Stimulated activated naive CD8-positive, alpha-beta T cell treated with anti-CD3 and anti-CD28 coated beads, Interleukin-15, amount 100 ng/mL, for 72 hours (primary cell): ENCODE measurements around the gene SLC13A3.

Source experiments
- ATAC-seq: fragments of 150-1000 bp; cut with Tn5 transposase; 2 replicates; pipeline ENCODE4 v1.10.0; 2021; ENCODE audit warnings: mild to moderate bottlenecking, moderate library complexity
- DNase-seq, 2 donors: peaks; one replicate each; pipeline ENCODE4 v3.0.0; 2021 to 2022
- H3K27ac Mint-ChIP-seq, 2 donors: one replicate each; pipeline ENCODE4 v1.8.0; 2022; ENCODE audit warnings: mild to moderate bottlenecking in 2 of 2, mixed read lengths in 2 of 2, moderate library complexity in 2 of 2
- H3K27me3 Mint-ChIP-seq: one replicate; pipeline ENCODE4 v1.8.0; 2022; ENCODE audit warnings: mixed read lengths
- H3K4me1 Mint-ChIP-seq: one replicate; pipeline ENCODE4 v1.8.0; 2022; ENCODE audit warnings: mild to moderate bottlenecking, mixed read lengths
- H3K4me3 Mint-ChIP-seq, 2 donors: one replicate each; pipeline ENCODE4 v1.8.0; 2022; ENCODE audit warnings: mild to moderate bottlenecking in 2 of 2, mixed read lengths in 2 of 2, moderate library complexity in 1 of 2
- H3K9me3 Mint-ChIP-seq, 2 donors: one replicate each; pipeline ENCODE4 v1.8.0; 2022; ENCODE audit warnings: mixed read lengths in 2 of 2

The SLC13A3 gene

GRCh38 chr20:46636514-46636913 lies 14.7 kb downstream of the SLC13A3 start:
- Mint-ChIP-seq H3K9me3 (no peaks in the 10 kb centered on the region), H3K27me3 (peaks cover 28% of the 10 kb centered on the region), H3K4me3 (no peak overlapping the region), H3K4me1 (no peaks in the 10 kb centered on the region), H3K27ac (no peak overlapping the region)
- no peak for DNase-seq
- no peak for ATAC-seq

DNA sequence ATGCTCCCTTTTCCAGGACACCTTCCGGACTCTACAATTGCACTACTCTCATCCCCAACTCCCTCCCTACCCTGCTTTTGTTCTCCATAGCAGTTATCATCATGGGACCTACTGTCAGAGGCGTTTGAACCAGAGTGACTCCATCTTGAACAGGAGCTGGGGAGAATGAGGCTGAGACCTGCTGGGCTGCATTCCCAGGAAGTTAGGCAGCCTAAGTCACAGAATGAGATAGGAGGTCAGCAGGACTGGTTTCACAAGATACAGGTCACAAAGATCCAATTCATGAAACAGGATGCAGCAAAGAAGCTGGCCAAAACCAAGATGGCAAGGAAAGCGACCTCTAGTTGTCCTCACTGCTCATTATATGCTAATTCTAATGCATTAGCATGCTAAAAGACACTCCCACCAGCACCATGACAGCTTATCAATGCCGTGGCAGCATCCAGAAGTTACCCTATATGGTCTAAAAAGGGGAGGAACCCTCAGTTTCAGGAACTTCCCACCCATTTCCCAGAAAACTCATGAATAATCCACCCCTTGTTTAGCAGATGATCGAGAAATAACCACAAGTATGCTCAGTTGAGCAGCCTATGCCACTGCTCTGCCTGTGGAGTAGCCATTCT lies 15.6 kb downstream of the SLC13A3 start:
- H3K4me3 Mint-ChIP-seq, result no peak overlapping the region
- peaks cover 29% of the 10 kb centered on the region for H3K27me3 Mint-ChIP-seq
- no peak for ATAC-seq
- H3K9me3 Mint-ChIP-seq, result no peaks in the 10 kb centered on the region
- H3K4me1 Mint-ChIP-seq, result no peaks in the 10 kb centered on the region
- H3K27ac Mint-ChIP-seq, result no peak overlapping the region
- DNase-seq, result no peak

DNA sequence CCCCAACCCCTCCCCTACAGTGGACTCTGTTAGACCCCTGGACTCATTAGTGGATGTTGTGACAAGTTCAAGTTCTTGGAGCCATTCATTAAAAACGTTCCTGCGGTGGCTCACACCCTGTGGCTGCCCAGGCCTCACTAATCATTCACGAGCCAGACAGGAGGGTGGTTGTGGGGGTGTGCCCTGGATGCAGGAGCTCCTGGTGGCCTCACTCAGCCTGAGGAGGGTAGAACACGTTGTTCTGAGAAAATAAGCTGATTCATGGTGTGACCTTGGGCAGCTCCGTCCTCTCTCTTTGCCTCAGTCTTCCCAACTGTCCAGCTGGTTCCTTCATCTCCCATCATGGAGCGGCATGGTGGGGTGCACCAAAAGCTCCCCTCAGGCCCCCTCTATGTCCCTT lies 16.7 kb downstream of the SLC13A3 start:
- no peak overlapping the region for H3K4me3 Mint-ChIP-seq
- no peak for ATAC-seq
- DNase-seq, result no peak
- H3K27ac Mint-ChIP-seq, result no peak overlapping the region
- H3K27me3 Mint-ChIP-seq, result peaks cover 32% of the 10 kb centered on the region
- no peaks in the 10 kb centered on the region for H3K9me3 Mint-ChIP-seq
- no peaks in the 10 kb centered on the region for H3K4me1 Mint-ChIP-seq

DNA sequence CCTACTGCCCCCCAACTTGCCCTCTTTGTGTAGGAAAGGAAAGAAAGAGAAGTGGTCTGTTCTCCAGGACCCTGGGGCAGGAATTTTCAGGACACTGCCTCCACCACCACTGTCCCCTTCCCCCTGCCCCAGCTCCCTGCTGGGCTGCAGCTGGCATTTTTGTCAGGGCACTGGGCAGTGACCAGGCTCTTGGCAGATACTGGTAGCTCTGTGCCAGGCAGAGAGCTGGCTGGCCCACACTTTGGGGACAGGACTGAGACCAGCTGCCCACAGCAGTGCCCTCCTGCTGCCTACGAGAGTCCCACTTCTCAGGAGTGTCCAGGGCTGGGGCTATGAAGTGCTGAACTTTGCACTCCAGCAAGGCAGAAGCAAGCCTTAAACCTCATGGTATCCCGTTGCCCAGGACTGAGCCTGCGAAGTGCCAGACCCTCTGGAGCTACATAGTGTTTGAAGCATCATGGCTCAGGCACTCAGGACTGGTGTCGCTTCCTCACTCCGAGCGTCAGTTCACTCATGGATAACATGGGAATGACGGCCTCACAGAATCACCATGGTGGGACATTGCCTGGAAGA lies 19.3 kb downstream of the SLC13A3 start:
- no peaks in the 10 kb centered on the region for H3K9me3 Mint-ChIP-seq
- no peak for ATAC-seq

GRCh38 chr20:46631212-46631869 lies 19.9 kb downstream of the SLC13A3 start:
- ATAC-seq (peak; percentile 54), DNase-seq (no peak)
- peaks cover 27% of the 10 kb centered on the region for H3K27me3 Mint-ChIP-seq
- H3K4me1 Mint-ChIP-seq, result no peaks in the 10 kb centered on the region
- H3K4me3 Mint-ChIP-seq, result no peak overlapping the region
- no peaks in the 10 kb centered on the region for H3K9me3 Mint-ChIP-seq
- H3K27ac Mint-ChIP-seq, result no peak overlapping the region

More for the DNA sequence above, 19.3 kb downstream of the SLC13A3 start:
- Mint-ChIP-seq H3K27me3 (peaks cover 21% of the 10 kb centered on the region), H3K27ac (no peak overlapping the region), H3K4me1 (no peaks in the 10 kb centered on the region), H3K4me3 (no peak overlapping the region)
- DNase-seq, result no peak

GRCh38 chr20:46630306-46630705 lies 21.0 kb downstream of the SLC13A3 start:
- ATAC-seq (no peak), DNase-seq (no peak)
- H3K4me3 Mint-ChIP-seq, result no peak overlapping the region
- no peaks in the 10 kb centered on the region for H3K9me3 Mint-ChIP-seq
- H3K4me1 Mint-ChIP-seq, result no peaks in the 10 kb centered on the region
- H3K27me3 Mint-ChIP-seq, result peaks cover 37% of the 10 kb centered on the region
- no peak overlapping the region for H3K27ac Mint-ChIP-seq

GRCh38 chr20:46629341-46629740 lies 21.9 kb downstream of the SLC13A3 start:
- Mint-ChIP-seq H3K4me3 (no peak overlapping the region), H3K27ac (no peak overlapping the region), H3K27me3 (peaks cover 36% of the 10 kb centered on the region), H3K9me3 (peaks cover under 1 to 2% of the 10 kb centered on the region in 2 donors), H3K4me1 (no peaks in the 10 kb centered on the region)
- ATAC-seq (no peak), DNase-seq (no peak)

GRCh38 chr20:46627234-46627633 lies 24.0 kb downstream of the SLC13A3 start:
- no peak overlapping the region for H3K4me3 Mint-ChIP-seq
- ATAC-seq (no peak), DNase-seq (no peak)
- H3K27ac Mint-ChIP-seq, result no peak overlapping the region
- H3K4me1 Mint-ChIP-seq, result no peaks in the 10 kb centered on the region
- H3K27me3 Mint-ChIP-seq, result peaks cover 44% of the 10 kb centered on the region
- peaks cover 7 to 10% of the 10 kb centered on the region in 2 donors for H3K9me3 Mint-ChIP-seq

GRCh38 chr20:46626758-46627157 lies 24.5 kb downstream of the SLC13A3 start:
- Mint-ChIP-seq H3K27ac (no peak overlapping the region), H3K9me3 (peaks cover 7 to 10% of the 10 kb centered on the region in 2 donors), H3K27me3 (peaks cover 48% of the 10 kb centered on the region), H3K4me3 (no peak overlapping the region), H3K4me1 (no peaks in the 10 kb centered on the region)
- DNase-seq, result no peak
- ATAC-seq, result no peak

- Mint-ChIP-seq H3K27ac (no peak overlapping the region), H3K4me3 (no peak overlapping the region), H3K9me3 (peaks cover 7 to 10% of the 10 kb centered on the region in 2 donors), H3K27me3 (peaks cover 49% of the 10 kb centered on the region), H3K4me1 (no peaks in the 10 kb centered on the region)
- no peak for DNase-seq
- no peak for ATAC-seq
These were observed 25.3 kb downstream of the SLC13A3 start for GRCh38 chr20:46625875-46626373.

DNA sequence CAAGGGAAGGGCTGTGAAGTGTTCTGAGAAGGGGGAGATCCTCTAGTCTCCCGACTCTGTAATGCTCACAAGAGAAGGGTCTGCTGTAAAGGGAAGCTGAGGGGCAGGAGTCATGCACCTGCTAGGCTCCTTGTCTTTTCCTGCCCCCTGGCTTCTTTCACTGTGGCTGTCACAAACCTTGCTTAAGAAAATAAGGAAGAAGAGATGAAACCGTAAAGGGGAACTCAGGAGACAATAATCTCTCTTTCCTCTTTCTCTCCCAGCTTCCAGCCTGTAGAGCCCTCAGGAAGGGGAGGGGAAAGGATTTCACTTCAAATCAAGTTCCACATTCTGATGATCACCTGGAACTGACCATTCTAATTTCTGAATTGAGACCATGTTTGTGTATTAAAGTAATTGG lies 26.3 kb downstream of the SLC13A3 start:
- Mint-ChIP-seq H3K9me3 (peaks cover 7 to 10% of the 10 kb centered on the region in 2 donors), H3K4me3 (no peak overlapping the region)
- DNase-seq, result no peak

DNA sequence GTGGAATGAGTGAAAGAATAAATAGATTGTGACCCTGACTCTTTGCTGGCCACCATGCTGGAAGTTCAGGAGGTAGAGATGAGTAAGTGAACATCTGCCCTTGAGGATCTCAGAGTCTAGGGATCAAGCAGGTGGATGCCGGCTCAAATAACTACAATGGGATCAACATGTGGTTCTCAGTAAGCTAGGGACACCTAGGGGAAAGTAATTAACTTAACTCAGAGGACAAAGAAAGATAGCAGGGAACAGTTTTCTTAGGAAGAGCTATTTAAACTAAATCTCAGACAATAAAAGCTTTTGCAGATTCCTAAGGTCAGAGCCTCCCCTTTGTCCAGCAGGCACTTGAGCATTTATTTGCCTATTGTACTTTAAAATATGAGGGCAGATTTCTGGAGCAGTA lies 29.1 kb downstream of the SLC13A3 start:
- H3K4me1 Mint-ChIP-seq, result no peaks in the 10 kb centered on the region
- DNase-seq, result no peak
- ATAC-seq, result no peak
- peaks cover 51% of the 10 kb centered on the region for H3K27me3 Mint-ChIP-seq
- H3K27ac Mint-ChIP-seq, result no peak overlapping the region
- H3K4me3 Mint-ChIP-seq, result no peak overlapping the region
- peaks cover 7 to 10% of the 10 kb centered on the region in 2 donors for H3K9me3 Mint-ChIP-seq

More for the DNA sequence above, 26.3 kb downstream of the SLC13A3 start:
- H3K4me1 Mint-ChIP-seq, result no peaks in the 10 kb centered on the region
- H3K27me3 Mint-ChIP-seq, result peaks cover 41% of the 10 kb centered on the region
- H3K27ac Mint-ChIP-seq, result no peak overlapping the region
- no peak for ATAC-seq

GRCh38 chr20:46621492-46621891 lies 29.8 kb downstream of the SLC13A3 start:
- DNase-seq (no peak), ATAC-seq (no peak)
- Mint-ChIP-seq H3K27me3 (peaks cover 44% of the 10 kb centered on the region), H3K27ac (no peak overlapping the region), H3K4me3 (no peak overlapping the region), H3K9me3 (peaks cover 7 to 10% of the 10 kb centered on the region in 2 donors), H3K4me1 (no peaks in the 10 kb centered on the region)

DNA sequence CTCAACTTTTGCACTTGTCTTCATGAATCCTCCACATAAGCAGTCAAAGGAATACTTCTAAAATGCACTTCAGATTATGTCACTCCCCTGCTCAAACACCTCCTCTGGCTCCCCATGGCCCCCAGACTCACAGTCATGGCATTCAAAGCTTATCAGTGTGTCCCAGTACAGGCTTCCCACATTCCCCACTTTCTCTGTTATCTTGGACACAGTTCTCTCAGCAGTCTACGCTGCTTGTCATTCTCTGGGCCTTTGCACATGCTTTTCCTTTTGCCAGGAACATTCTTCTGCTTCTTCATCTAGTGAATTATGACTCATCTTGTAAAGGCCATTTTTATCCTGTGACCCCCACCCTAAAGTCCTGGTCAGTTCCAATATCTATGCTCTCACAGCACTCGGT lies 31.8 kb downstream of the SLC13A3 start:
- peak overlapping the region in 1 of 2 donors; percentile 43 for H3K27ac Mint-ChIP-seq
- ATAC-seq, result no peak
- H3K4me3 Mint-ChIP-seq, result no peak overlapping the region
- DNase-seq, result no peak
- H3K9me3 Mint-ChIP-seq, result peaks cover 7 to 9% of the 10 kb centered on the region in 2 donors
- H3K4me1 Mint-ChIP-seq, result no peaks in the 10 kb centered on the region
- peaks cover 36% of the 10 kb centered on the region for H3K27me3 Mint-ChIP-seq

- no peak for DNase-seq
- no peaks in the 10 kb centered on the region for H3K4me1 Mint-ChIP-seq
- H3K9me3 Mint-ChIP-seq, result no peaks in the 10 kb centered on the region
- no peak for ATAC-seq
- no peak overlapping the region for H3K4me3 Mint-ChIP-seq
- H3K27me3 Mint-ChIP-seq, result peaks cover 37% of the 10 kb centered on the region
- no peak overlapping the region for H3K27ac Mint-ChIP-seq
These were observed 32.8 kb downstream of the SLC13A3 start for GRCh38 chr20:46618316-46619100.
